Fibroblast of lung (primary cell): ENCODE results near the gene JARID2. TPM values are rescaled to one million over a fixed set of nuclear protein-coding genes. Genes with fewer than 3 reads are reported as not detected.
A peak's percentile ranks its signal among the peaks of the same experiment; 100 is the strongest.

Source experiments
- DNase-seq, 2 donors: peaks; one replicate each; pipeline versions ENCODE4 v3.0.0 to v3.0.0-alpha.2; 2010; ENCODE audit warnings: low read depth in 2 of 2
- H2AFZ ChIP-seq: 2 replicates; pipeline ENCODE4 v1.5.1; 2012; ENCODE audit warnings: low read length, control low read depth, inconsistent platforms
- H3K27ac ChIP-seq: 2 replicates; pipeline ENCODE4 v1.5.1; 2011; ENCODE audit warnings: low read length, control low read depth; ENCODE audit not compliant: insufficient read depth
- H3K27me3 ChIP-seq: 2 replicates; pipeline ENCODE4 v1.5.1; 2011; ENCODE audit warnings: mild to moderate bottlenecking, low read length; ENCODE audit not compliant: control insufficient read depth, insufficient read depth
- H3K36me3 ChIP-seq: 2 replicates; pipeline ENCODE4 v1.5.1; 2011; ENCODE audit warnings: low read length; ENCODE audit not compliant: control insufficient read depth, insufficient read depth
- H3K4me1 ChIP-seq: 2 replicates; pipeline ENCODE4 v1.5.1; 2011; ENCODE audit warnings: low read length; ENCODE audit not compliant: control insufficient read depth, insufficient read depth; ENCODE audit errors: extremely low read depth
- H3K4me2 ChIP-seq: 2 replicates; pipeline ENCODE4 v1.5.1; 2011; ENCODE audit warnings: low read length, control low read depth; ENCODE audit not compliant: insufficient read depth; ENCODE audit errors: extremely low read depth
- H3K4me3 ChIP-seq, 4 experiments: fragments of 200-600 bp in 1 of 4; sonication (generic) in 1 of 4; replicated peaks in 1 of 4; 2 replicates each; pipeline ENCODE4 v1.5.1; 2011 to 2016; ENCODE audit warnings: low read length in 4 of 4, low read depth in 3 of 4, mild to moderate bottlenecking in 3 of 4, control low read depth in 2 of 4, inconsistent platforms in 1 of 4, mixed read lengths in 1 of 4; ENCODE audit not compliant: insufficient read depth in 1 of 4; ENCODE audit errors: control extremely low read depth in 1 of 4
- H3K79me2 ChIP-seq: 2 replicates; pipeline ENCODE4 v1.5.1; 2012; ENCODE audit warnings: mild to moderate bottlenecking, low read length, inconsistent platforms; ENCODE audit not compliant: control insufficient read depth, insufficient read depth
- H3K9ac ChIP-seq: 2 replicates; pipeline ENCODE4 v1.5.1; 2011; ENCODE audit warnings: mild to moderate bottlenecking, low read length, control low read depth; ENCODE audit not compliant: insufficient read depth
- H3K9me3 ChIP-seq: 2 replicates; pipeline ENCODE4 v1.5.1; 2012; ENCODE audit warnings: low read depth, low read length; ENCODE audit not compliant: control insufficient read depth, insufficient read depth
- H4K20me1 ChIP-seq: 2 replicates; pipeline ENCODE4 v1.5.1; 2011; ENCODE audit warnings: low read length; ENCODE audit not compliant: control insufficient read depth, insufficient read depth; ENCODE audit errors: extremely low read depth
- CTCF ChIP-seq, 2 donors: IDR thresholded peaks in 1 of 2; conservative IDR thresholded peaks in 1 of 2; 1 replicate in 1 of 2; 2 replicates in 1 of 2; pipeline ENCODE4 v1.5.1; 2011 to 2012; ENCODE audit warnings: low read length in 2 of 2, control low read depth in 1 of 2, inconsistent platforms in 1 of 2, low read depth in 1 of 2, mild to moderate bottlenecking in 1 of 2
- EZH2 ChIP-seq: IDR thresholded peaks from 2 replicates; pipeline ENCODE4 v1.5.1; 2012; ENCODE audit warnings: low read length, control low read depth, mild to moderate bottlenecking; ENCODE audit errors: missing control alignments
- polyA minus RNA-seq: library from RNA; depleted of rRNA, polyadenylated mRNA; stranded (reverse); fragments of >200 nt; gene quantifications from 2 replicates; pipeline ENCODE4 v1.2.3, GENCODE V29; 2011; ENCODE audit warnings: low replicate concordance
- polyA plus RNA-seq, 2 donors: library from polyadenylated mRNA; depleted of rRNA in 1 of 2; stranded (reverse) in 1 of 2; unstranded in 1 of 2; fragments of >200 nt; gene quantifications; 2 replicates each; pipeline ENCODE4 v1.2.1, GENCODE V29; 2011 to 2012; ENCODE audit warnings: missing spikeins in 1 of 2
- total RNA-seq: library from RNA; depleted of rRNA; stranded (reverse); fragments of >200 nt; gene quantifications from 2 replicates; pipeline ENCODE4 v1.2.1, GENCODE V29; 2014

The JARID2 gene
- total RNA-seq, result 3.9 and 5.0 TPM in 2 replicates
- polyA plus RNA-seq, result 5.6 and 8.2 TPM in 2 replicates
- 4.5 and 7.0 TPM in 2 replicates for polyA plus RNA-seq (2012)
- 5.5 and 5.6 TPM in 2 replicates for polyA minus RNA-seq

- Histone ChIP-seq H3K27ac (peak within 1 kb of the TSS; percentile 84), H3K4me2 (peak within 1 kb of the TSS; percentile 89), H3K9ac (peak within 1 kb of the TSS; percentile 89), H3K79me2 (peaks cover 21% of the 10 kb centered on the region), H3K36me3 (no peaks in the 10 kb centered on the region), H3K9me3 (no peaks in the 10 kb centered on the region), H2AFZ (peak within 1 kb of the TSS; percentile 86), H4K20me1 (no peaks in the 10 kb centered on the region), H3K4me1 (no peaks in the 10 kb centered on the region), H3K27me3 (no peaks in the 10 kb centered on the region), H3K4me3 (peak within 1 kb of the TSS; percentile 61 to 99 (median 84))
- TF ChIP-seq CTCF (conservative IDR thresholded peaks at IDR 0.05 in 1 of 2, IDR thresholded peaks at IDR 0.05 in 1 of 2; ENCODE audit: low read depth in 1 of 2, low read length in 2 of 2) (no peak), EZH2 (no peak)
- DNase-seq, result peak; percentile 97 to 98
These were observed at the start of gene JARID2 for GRCh38 chr6:15245361-15246216. JARID2 (plus strand) TSS chr6:15246069; CDS start chr6:15246540, 471 bp downstream.

GRCh38 chr6:15200087-15200486, 45.8 kb upstream of the JARID2 start:
- Histone ChIP-seq H4K20me1 (no peaks in the 10 kb centered on the region), H2AFZ (no peak overlapping the region), H3K27ac (no peak overlapping the region), H3K9me3 (no peaks in the 10 kb centered on the region), H3K4me1 (no peaks in the 10 kb centered on the region), H3K4me2 (no peak overlapping the region), H3K79me2 (no peaks in the 10 kb centered on the region), H3K4me3 (no peak overlapping the region), H3K9ac (no peak overlapping the region), H3K36me3 (no peaks in the 10 kb centered on the region), H3K27me3 (no peaks in the 10 kb centered on the region)
- TF ChIP-seq CTCF (conservative IDR thresholded peaks at IDR 0.05 in 1 of 2, IDR thresholded peaks at IDR 0.05 in 1 of 2; ENCODE audit: low read depth in 1 of 2, low read length in 2 of 2) (no peak), EZH2 (no peak)
- DNase-seq, result no peak

GRCh38 chr6:15205321-15205720, 40.5 kb upstream of the JARID2 start:
- no peaks in the 10 kb centered on the region for H3K27me3 ChIP-seq
- H3K9ac ChIP-seq, result no peak overlapping the region
- no peaks in the 10 kb centered on the region for H4K20me1 ChIP-seq
- no peak overlapping the region for H3K4me3 ChIP-seq
- no peak for DNase-seq
- no peak overlapping the region for H3K27ac ChIP-seq
- H3K36me3 ChIP-seq, result no peaks in the 10 kb centered on the region
- H3K4me1 ChIP-seq, result no peaks in the 10 kb centered on the region
- no peak overlapping the region for H2AFZ ChIP-seq
- no peak overlapping the region for H3K4me2 ChIP-seq
- H3K9me3 ChIP-seq, result no peaks in the 10 kb centered on the region
- no peaks in the 10 kb centered on the region for H3K79me2 ChIP-seq
- TF ChIP-seq EZH2 (no peak), CTCF (conservative IDR thresholded peaks at IDR 0.05 in 1 of 2, IDR thresholded peaks at IDR 0.05 in 1 of 2; ENCODE audit: low read depth in 1 of 2, low read length in 2 of 2) (no peak)
